Transverse colon (tissue), 4 donors: Measurements from ENCODE around the gene SYT2. TPM values are rescaled to one million over a fixed set of nuclear protein-coding genes. Genes with fewer than 3 reads are reported as not detected.
"Not testable (repeated sequence)": the region's sequence is repeated elsewhere in the genome, so short reads cannot be mapped to it uniquely, and the experiment has no call there.

Source experiments
- DNase-seq: peaks from one replicate; pipeline ENCODE4 v3.0.0-alpha.2; 2019
- H3K27ac ChIP-seq, 4 donors: fragments of 200-600 bp; sonication (generic); 2 replicates each; pipeline ENCODE4 v1.5.1; 2016 to 2018; ENCODE audit warnings: inconsistent platforms in 4 of 4
- H3K27me3 ChIP-seq: fragments of 200-600 bp; sonication (generic); 2 replicates; pipeline ENCODE4 v1.5.1; 2017; ENCODE audit warnings: inconsistent platforms
- H3K36me3 ChIP-seq, 4 donors: fragments of 200-600 bp; sonication (generic); 2 replicates each; pipeline ENCODE4 v1.5.1; 2017 to 2019; ENCODE audit warnings: inconsistent platforms in 4 of 4
- H3K4me1 ChIP-seq, 4 donors: fragments of 200-600 bp; sonication (generic); 2 replicates each; pipeline ENCODE4 v1.5.1; 2017 to 2020; ENCODE audit warnings: inconsistent platforms in 4 of 4
- H3K4me3 ChIP-seq, 4 donors: fragments of 200-600 bp; sonication (generic); 1 replicate in 1 of 4; 2 replicates in 3 of 4; pipeline versions ENCODE4 v1.5.1 to v1.6.1; 2017 to 2019; ENCODE audit warnings: inconsistent platforms in 4 of 4
- H3K9me3 ChIP-seq, 2 donors: fragments of 200-600 bp; sonication (generic); 2 replicates each; pipeline ENCODE4 v1.5.1; 2017 to 2019; ENCODE audit warnings: inconsistent platforms in 2 of 2
- CTCF ChIP-seq, 5 experiments: fragments of 200-600 bp in 3 of 5; fragments of 450-650 bp in 2 of 5; sonication (generic) in 3 of 5; IDR thresholded peaks; 1 replicate in 2 of 5; 2 replicates in 3 of 5; pipeline ENCODE4 v1.5.1; 2016 to 2017; ENCODE audit warnings: antibody characterized with exemption in 5 of 5, inconsistent platforms in 3 of 5, mild to moderate bottlenecking in 2 of 5, moderate library complexity in 1 of 5
- EP300 ChIP-seq: sonication (generic); formaldehyde crosslinking; IDR thresholded peaks from one replicate; pipeline ENCODE4 v1.6.1; 2017; ENCODE audit warnings: antibody characterized with exemption, low read depth
- POLR2A ChIP-seq: fragments of 450-650 bp; IDR thresholded peaks from one replicate; pipeline ENCODE4 v1.6.1; 2016; ENCODE audit warnings: antibody characterized with exemption, mild to moderate bottlenecking, moderate library complexity
- POLR2AphosphoS5 ChIP-seq, 3 donors: sonication (generic); formaldehyde crosslinking; IDR thresholded peaks; one replicate each; pipeline ENCODE4 v1.6.1; 2016; ENCODE audit warnings: antibody characterized with exemption in 3 of 3
- WGBS, 2 donors: methylation state at CpG; one replicate each; pipeline ENCODE4 v1.1.5; 2018; ENCODE audit warnings: low coverage in 1 of 2; 5-methylcytosine and 5-hydroxymethylcytosine counted together
- in situ Hi-C, 4 donors: fragments of 200-750 bp; cut with MboI; loops; one replicate each; pipeline versions ENCODE4 v1.15.0 to v1.15.1; 2017; ENCODE audit warnings: low sequenced_read_pairs in 3 of 4, low pct_ligation_motif_present in 1 of 4, low pct_unique_long_range_greater_than_20kb in 1 of 4
- intact Hi-C: fragments of 100-400 bp; cut with DNase I; formaldehyde crosslinking; loops from one replicate; pipeline ENCODE4 v1.15.1; 2023; ENCODE audit warnings: low total_unique reads
- total RNA-seq, 4 donors: library from RNA; depleted of rRNA; stranded (reverse); fragments of >200 nt; gene quantifications; one replicate each; pipeline ENCODE4 v1.1.0, GENCODE V29; 2016

The SYT2 gene
- total RNA-seq, 4 donors from 2014 or later: 0.16 to 0.40 TPM; not detected in 2

DNA sequence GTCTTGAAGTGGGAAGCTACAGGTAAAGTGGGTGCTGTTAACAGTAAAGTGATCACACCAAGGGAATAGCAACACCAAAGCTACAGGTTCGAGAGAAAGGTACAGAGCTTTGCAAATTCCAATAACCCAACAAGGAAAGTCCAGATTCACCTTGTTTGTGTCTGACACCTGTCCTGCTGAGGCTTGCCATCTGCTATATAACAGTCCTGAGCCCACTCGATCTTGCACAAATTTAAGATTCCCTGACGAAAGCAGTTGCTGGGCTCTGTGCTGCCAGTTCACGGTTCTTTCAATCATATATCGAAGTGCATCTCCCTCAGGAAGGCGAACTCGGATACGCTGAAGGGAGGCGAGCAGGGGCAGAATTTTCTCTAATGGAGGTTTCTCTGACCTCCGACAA is 23.0 kb upstream of the SYT2 start:
- WGBS, 2 donors: 88% methylated on average over 10 of the region's 10 CpGs; no CpG with 5 or more reads in 1 of the 2 donors
- in situ Hi-C loops: no loop called here

GRCh38 chr1:202728951-202729350 is 18.7 kb upstream of the SYT2 start:
- H3K36me3 ChIP-seq: peaks cover 0 to 63% (median 30%) of the 10 kb centered on the region in 4 donors

More for the DNA sequence above, 23.0 kb upstream of the SYT2 start:
- Histone ChIP-seq H3K9me3 (no peaks in the 10 kb centered on the region), H3K36me3 (peaks cover 0 to 83% (median 39%) of the 10 kb centered on the region in 4 donors), H3K4me3 (no peak overlapping the region), H3K4me1 (no peaks in the 10 kb centered on the region), H3K27ac (no peak overlapping the region), H3K27me3 (no peaks in the 10 kb centered on the region)
- TF ChIP-seq POLR2A (no peak), CTCF (IDR thresholded peaks at IDR 0.05) (no peak), POLR2AphosphoS5 (IDR thresholded peaks at IDR 0.05) (no peak), EP300 (no peak)
- no peak for DNase-seq
- intact Hi-C loops: no loop called here

DNA sequence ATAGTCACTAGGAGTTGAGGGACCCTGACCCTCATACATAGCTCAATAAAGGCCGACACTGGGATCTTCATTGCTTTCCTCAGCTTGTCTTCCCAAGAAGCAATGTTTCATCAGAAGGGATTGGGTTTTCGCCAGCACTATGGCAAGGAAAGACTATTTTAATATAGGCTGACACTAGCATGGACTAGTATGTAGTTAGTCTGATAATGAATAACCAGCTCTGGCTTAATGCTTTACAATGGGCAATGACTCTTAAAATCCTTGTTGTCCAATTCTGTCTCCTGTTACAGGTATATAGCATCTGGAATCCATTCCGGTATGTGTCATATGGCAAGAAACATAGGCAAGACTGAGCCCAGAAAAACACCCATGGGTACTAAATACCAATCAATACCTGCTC is 15.3 kb upstream of the SYT2 start:
- in situ Hi-C loops: no loop called here
- Histone ChIP-seq H3K9me3 (no peaks in the 10 kb centered on the region), H3K4me3 (no peak overlapping the region), H3K4me1 (no peaks in the 10 kb centered on the region), H3K27me3 (no peaks in the 10 kb centered on the region), H3K27ac (no peak overlapping the region), H3K36me3 (peaks cover 0 to 30% (median 14%) of the 10 kb centered on the region in 4 donors)
- DNase-seq: no peak
- intact Hi-C loops: loop anchor here (10.0 kb wide), 1 partner anchor 261 kb away; no protein-coding TSS in a partner anchor
- no peak for TF ChIP-seq EP300
- 82 to 100% methylated on average over 1 to 3 of the region's 3 CpGs for WGBS, 2 donors

More at GRCh38 chr1:202728951-202729350, 18.7 kb upstream of the SYT2 start:
- Histone ChIP-seq H3K9me3 (no peaks in the 10 kb centered on the region), H3K27ac (no peak overlapping the region), H3K4me1 (no peaks in the 10 kb centered on the region), H3K27me3 (no peaks in the 10 kb centered on the region), H3K4me3 (no peak overlapping the region)
- DNase-seq: no peak
- intact Hi-C loops: loop anchor here (1.0 to 10.0 kb wide), 2 partner anchors 12 to 264 kb away; no protein-coding TSS in a partner anchor
- TF ChIP-seq EP300 (no peak), POLR2A (no peak), CTCF (IDR thresholded peaks at IDR 0.05) (no peak)
- WGBS, 2 donors: 83 to 100% methylated on average over 3 to 4 of the region's 4 CpGs
- in situ Hi-C loops: no loop called here

DNA sequence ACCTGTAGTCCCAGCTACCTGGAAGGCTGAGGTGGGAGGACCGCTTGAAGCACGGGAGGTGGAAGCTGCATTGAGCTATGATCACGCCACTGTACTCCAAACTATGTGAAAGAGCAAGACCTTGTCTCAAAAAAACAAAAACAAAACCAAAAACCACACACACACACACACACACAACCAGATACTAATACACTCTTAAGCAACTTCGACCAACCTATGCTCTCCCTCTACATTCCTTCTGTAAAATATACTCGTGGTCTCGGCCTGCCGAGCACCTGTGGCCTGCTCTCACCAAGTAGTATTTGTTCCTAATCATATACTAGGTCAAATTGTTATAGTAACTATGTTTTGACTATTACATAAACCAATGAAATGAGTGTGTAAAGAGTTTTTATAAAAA is 13.5 kb upstream of the SYT2 start:
- Histone ChIP-seq H3K36me3 (peaks cover 0 to 12% (median 5%) of the 10 kb centered on the region in 4 donors), H3K27ac (no peak overlapping the region), H3K4me3 (no peak overlapping the region), H3K4me1 (peaks cover 0 to 6% (median 0%) of the 10 kb centered on the region in 4 donors), H3K27me3 (no peaks in the 10 kb centered on the region), H3K9me3 (no peaks in the 10 kb centered on the region)
- intact Hi-C loops (loop anchor here (10.0 kb wide), 1 partner anchor 259 kb away; no protein-coding TSS in a partner anchor), in situ Hi-C loops (loop anchor here (25.0 kb wide), 2 partner anchors 236 to 536 kb away; partner anchors contain the start of gene LGR6 (in 3 of the 4))
- 84 to 91% methylated on average over 6 to 7 of the region's 7 CpGs for WGBS, 2 donors
- TF ChIP-seq POLR2A (no peak), POLR2AphosphoS5 (IDR thresholded peaks at IDR 0.05) (no peak), CTCF (IDR thresholded peaks at IDR 0.05) (no peak), EP300 (no peak)
- DNase-seq: no peak

GRCh38 chr1:202723046-202723445 is 12.8 kb upstream of the SYT2 start:
- 78% methylated on average over 6 of the region's 6 CpGs; no CpG with 5 or more reads in 1 of the 2 donors for WGBS, 2 donors
- H3K9me3 ChIP-seq, H3K4me3 ChIP-seq, H3K27ac ChIP-seq, H3K27me3 ChIP-seq, H3K4me1 ChIP-seq, DNase-seq, H3K36me3 ChIP-seq: not testable (repeated sequence)
- in situ Hi-C loops: loop anchor here (25.0 kb wide), 2 partner anchors 236 to 536 kb away; partner anchors contain the start of gene LGR6 (in 3 of the 4)
- intact Hi-C loops: loop anchor here (10.0 kb wide), 1 partner anchor 258 kb away; no protein-coding TSS in a partner anchor
